IPS DF 4.7 (cell line): ENCODE measurements around the gene KRTAP23-1.

Experiments
- DNase-seq: peaks from one replicate; pipeline ENCODE4 v3.0.0-alpha.2; 2013; ENCODE audit warnings: low spot score; ENCODE audit errors: extremely low read depth

The KRTAP23-1 gene

GRCh38 chr21:30348506-30348905 lies at the start of gene KRTAP23-1:
Gene KRTAP23-1, minus strand, starts transcription at chr21:30348606. Its CDS starts 0 bp downstream, at chr21:30348606.
- DNase-seq: no peak

GRCh38 chr21:30395731-30396130 lies 47.3 kb upstream of the KRTAP23-1 start, which contains the start of gene KRTAP13-1:
Gene KRTAP13-1, plus strand, starts transcription at chr21:30396031. Its CDS starts 56 bp downstream, at chr21:30396087.
- DNase-seq: no peak

- DNase-seq: no peak
Observed at GRCh38 chr21:30391492-30392025, 43.2 kb upstream of the KRTAP23-1 start.

- DNase-seq: no peak
Observed at GRCh38 chr21:30382201-30382600, 33.8 kb upstream of the KRTAP23-1 start.

DNA sequence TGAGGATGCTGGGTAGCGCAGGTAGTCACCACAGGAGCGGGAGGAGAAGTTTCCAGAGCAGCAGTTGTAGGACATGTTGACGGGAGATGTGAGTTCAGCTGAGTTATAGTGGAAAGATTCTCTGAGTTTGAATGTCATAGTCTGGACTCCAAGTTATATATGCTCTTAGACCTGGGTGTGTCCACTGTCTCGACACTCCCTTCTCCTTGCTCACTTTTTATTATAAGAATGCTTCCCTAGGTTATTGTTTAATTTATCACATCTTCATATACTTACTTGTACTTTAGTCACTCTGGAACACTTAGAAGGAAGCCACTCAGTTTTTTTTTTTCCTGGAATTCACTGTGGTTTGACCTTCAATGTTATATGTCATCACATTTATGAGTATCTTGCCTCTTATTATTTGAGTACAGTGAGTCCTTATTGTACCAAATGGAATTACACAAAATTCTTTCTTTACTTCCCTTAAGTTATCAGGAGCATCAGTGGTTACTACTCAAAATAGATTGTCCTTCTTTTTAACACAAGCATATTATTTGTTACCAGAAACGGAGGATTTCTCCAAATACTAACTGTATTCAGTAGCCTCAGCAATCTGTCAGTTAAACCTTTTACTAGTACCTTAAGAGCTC lies 23.8 kb upstream of the KRTAP23-1 start, which contains the start of gene KRTAP13-2:
Gene KRTAP13-2 (minus strand): TSS at position 133 of the 632 bp plus-strand sequence. CDS start 58 bp downstream, at position 75.
- no peak for DNase-seq

DNA sequence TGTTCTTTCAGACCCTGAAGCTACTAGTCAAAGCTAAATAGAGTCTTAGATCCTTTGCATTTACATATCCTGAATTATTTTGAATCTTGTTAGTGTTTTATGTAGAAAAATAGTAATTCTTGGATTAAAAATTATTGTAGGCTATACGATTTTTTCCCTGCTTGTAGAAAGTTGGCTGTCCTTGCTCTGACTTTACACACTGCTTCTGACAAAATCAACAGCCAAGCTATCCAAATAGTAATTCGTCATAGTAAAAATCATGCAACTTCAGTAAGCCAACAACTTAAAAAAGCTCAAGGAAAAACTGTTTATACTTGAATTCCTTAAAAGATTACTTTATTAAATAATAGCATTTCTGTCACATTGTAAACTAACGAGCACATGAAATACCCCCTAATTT lies 7.5 kb upstream of the KRTAP23-1 start:
- no peak for DNase-seq

DNA sequence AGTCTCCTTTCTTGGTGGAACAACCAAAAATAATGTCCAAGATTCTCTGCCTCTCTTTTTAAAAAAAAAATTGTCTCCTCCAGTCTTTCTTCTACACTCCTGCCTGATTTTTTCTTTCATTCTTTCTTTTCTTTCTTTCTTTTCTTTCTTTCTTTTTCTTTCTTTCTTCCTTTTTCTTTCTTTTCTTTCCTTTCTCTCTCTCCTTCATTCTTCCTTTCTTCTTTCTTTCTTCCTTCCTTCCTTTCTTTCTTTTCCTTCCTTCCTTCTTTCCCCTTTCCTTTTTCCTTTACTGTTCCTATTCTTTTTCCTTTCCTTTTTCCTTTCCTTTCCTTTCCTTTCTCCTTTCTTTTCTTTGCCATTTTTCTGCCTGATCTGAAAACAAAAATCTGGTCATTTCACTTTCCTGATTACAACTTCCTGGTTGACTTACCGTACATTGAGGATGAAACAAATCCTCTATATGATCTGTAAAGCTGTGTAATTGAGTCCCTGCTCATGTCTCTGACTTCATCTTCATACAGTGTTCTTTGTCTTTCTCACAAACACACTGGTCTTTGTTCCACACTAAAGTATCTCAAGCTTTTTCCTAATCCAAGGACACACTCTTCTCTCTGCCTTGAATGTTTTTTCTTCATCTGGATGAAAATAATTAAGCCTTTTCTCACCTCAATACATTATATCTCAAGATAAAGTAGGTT lies 6.1 kb upstream of the KRTAP23-1 start:
- no peak for DNase-seq

GRCh38 chr21:30351534-30351933 lies 3.1 kb upstream of the KRTAP23-1 start:
- DNase-seq: no peak

- no peak for DNase-seq
Observed at GRCh38 chr21:30349572-30349971, 1.2 kb upstream of the KRTAP23-1 start.

GRCh38 chr21:30345014-30345413 lies 3.4 kb downstream of the KRTAP23-1 start:
- no peak for DNase-seq

DNA sequence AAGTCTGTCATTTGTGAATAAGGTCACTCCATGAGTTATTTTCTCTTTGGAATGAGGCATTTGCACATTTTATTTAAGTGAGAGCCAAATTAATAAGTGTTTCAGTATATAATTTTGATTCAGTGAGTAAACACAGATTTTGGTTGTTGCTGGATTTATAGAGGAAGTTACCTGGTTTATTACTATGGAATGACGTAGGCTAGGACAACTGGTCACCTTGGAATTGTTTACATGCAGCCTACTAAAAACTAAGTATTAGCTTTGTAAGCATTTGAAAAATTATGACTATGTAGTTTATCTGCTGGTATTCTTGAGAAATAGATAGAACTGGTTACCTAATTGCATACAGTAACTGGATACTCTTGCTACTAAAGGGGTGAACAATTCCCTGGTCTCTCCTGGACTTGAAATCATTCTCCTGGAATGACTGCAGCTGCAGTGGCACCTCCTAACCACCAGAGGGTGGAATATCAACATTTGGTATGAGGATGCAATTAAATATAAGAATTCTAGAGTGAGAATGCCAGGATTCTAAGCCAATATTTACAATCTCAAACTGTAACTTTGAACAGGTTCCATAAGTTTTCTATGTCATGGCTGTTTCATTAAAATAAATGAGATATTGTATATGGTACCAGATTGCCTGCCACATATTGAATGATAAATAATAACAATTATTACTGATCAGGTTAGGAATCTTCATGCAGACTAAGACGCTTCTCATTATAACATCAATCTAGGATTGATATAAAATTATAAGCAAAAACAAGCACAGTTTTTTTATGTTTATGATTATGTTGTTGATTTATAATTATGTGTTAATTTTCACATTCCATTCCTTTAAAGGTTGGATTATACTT lies 7.5 kb downstream of the KRTAP23-1 start:
- DNase-seq: no peak

- no peak for DNase-seq
Observed at GRCh38 chr21:30338717-30339116, 9.7 kb downstream of the KRTAP23-1 start.

- DNase-seq: no peak
Observed at GRCh38 chr21:30337772-30338171, 10.6 kb downstream of the KRTAP23-1 start.

- DNase-seq: no peak
Observed at GRCh38 chr21:30337276-30337744, 11.1 kb downstream of the KRTAP23-1 start, which contains the start of gene KRTAP27-1. Gene KRTAP27-1, minus strand, starts transcription at chr21:30337694. Its CDS starts 26 bp downstream, at chr21:30337668.

DNA sequence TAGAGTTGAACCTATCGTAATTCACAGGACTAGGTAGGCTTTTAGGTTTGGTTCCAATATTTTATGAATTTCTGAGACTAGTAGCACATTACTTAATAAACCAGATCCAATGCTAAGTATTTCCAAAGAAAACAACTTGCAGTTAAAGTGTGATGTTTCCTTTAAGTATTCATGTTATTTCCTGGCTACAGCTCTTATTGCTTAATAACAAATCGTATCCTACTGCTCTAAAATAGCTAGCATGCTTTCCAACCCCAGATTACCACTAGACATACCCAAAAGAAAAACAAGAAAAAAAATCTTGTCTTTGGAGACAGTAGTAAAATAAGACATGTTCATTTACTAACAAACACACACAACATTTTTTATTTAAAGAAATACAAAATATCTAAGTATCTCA lies 11.8 kb downstream of the KRTAP23-1 start:
- DNase-seq: no peak

DNA sequence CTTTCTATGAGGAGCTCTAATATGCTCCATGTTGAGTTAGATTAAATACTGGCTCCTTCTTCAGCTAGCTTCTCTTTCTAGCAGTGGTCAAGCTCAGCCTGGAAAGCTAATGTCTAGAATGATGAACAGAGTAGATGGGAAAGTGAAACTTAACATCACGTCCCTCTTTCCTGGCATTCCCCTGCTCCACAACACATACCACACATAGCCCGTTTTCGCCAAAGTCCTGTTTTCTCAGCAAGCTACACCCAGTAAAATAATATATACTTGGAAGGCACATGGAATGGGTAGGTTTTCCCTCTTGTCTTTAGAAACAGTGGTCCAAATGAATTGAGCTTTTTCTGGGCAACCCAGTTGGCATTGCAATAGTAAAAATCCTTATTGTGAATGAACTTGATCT lies 14.7 kb downstream of the KRTAP23-1 start:
- DNase-seq: no peak

- no peak for DNase-seq
Observed at GRCh38 chr21:30332681-30333080, 15.7 kb downstream of the KRTAP23-1 start.

DNA sequence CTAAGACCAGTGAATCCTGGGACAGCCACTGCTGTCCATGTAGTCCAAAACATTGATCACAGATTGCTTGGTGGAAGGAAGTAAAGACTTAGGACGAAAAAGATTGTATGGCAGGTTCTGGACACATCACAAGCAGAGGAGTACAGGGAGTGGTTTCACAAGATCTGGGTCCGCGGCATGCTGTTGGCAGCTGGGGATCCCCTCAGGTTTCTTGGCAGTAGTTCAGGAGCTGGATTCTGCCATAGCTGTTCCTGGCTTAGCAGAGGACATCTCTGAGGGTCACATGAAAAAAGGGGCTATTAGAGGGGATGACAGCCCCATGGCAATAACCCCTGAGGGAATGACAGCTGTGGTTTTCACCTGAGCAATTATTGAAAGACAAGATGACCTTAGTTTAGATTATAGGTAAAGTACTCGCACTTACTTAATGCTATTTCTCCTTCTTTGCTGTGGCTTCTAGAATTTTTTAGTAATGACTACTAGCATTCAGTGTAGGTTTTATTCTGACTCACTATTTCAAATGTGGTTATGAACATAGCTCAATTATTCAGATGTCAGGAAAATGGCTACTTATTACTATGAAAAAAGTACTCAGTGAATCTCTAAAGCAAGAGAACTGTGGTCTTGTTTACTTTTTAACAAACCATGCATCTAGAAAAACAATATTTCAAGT lies 19.1 kb downstream of the KRTAP23-1 start:
- no peak for DNase-seq

DNA sequence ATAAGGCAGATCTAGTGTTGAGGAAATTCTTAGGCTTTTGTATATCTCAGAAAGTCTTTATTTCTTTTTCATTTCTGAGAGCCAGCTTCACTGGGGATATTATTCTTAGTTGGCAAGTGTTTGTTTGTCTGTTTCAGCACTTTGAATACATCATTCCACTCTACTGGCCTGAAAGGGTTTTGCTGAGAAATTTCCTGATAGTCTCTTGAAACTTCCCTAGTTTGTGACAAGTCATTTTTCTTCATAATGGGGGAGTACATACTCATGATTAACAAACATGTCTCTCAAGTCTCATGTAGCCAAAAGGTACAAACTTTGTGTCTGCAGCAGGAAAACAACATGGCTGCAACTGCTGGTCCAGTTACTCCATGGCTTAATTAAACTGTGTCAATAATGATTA lies 22.0 kb downstream of the KRTAP23-1 start:
- DNase-seq: no peak

- no peak for DNase-seq
Observed at GRCh38 chr21:30320215-30320614, 28.2 kb downstream of the KRTAP23-1 start, which contains the start of gene KRTAP26-1. Gene KRTAP26-1, minus strand, starts transcription at chr21:30320315. Its CDS starts 280 bp downstream, at chr21:30320035.

DNA sequence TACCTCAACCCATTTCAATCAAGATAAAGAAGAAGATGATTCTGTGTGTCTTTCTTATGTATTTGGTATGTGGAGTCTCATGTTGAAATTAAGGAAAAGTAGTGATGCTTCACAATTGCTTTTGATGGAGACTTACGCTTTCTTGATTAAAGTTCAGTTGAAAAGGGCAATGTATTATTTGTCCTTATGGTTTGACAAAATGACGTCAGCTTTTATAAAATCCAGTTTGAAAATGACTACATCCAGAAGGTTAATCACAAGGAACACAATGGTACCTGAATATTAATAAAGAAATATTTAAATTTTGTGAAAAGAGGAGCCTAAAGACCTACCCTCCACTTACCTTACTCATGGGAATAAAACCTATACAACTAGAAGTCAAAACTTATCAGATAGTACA lies 32.7 kb downstream of the KRTAP23-1 start:
- DNase-seq: no peak
